PC-9 (cell line): ENCODE measurements around the gene TOMM22. TPM values are rescaled to one million over a fixed set of nuclear protein-coding genes. Genes with fewer than 3 reads are reported as not detected.

Experiments used
- BruUV-seq: library from RNA; stranded (reverse); fragments of 400-500 nt; replicated peaks from 2 replicates; lab custom pipeline; 2021; lab: Mats Ljungman, UMichigan
- CTCF ChIA-PET: fragments of 300-600 bp; sonication (Branson Sonifier 250); formaldehyde crosslinking; loops from one replicate; lab custom pipeline; 2022; ENCODE audit warnings: antibody characterized with exemption; lab: Charles Lee
- POLR2A ChIA-PET: fragments of 300-600 bp; sonication (Branson Sonifier 250); formaldehyde crosslinking; loops from one replicate; lab custom pipeline; 2022; ENCODE audit warnings: antibody characterized with exemption; ENCODE audit not compliant: unreplicated experiment; lab: Charles Lee
- DNase-seq, 2 experiments: peaks; one replicate each; pipeline versions ENCODE4 v3.0.0 to v3.0.0-alpha.2; 2015 to 2022; ENCODE audit warnings: mixed read lengths in 1 of 2
- H2AFZ ChIP-seq: fragments of 200-600 bp; sonication (generic); 2 replicates; pipeline ENCODE4 v1.8.1; 2017; ENCODE audit warnings: antibody characterized with exemption
- H3F3A ChIP-seq: fragments of 200-600 bp; sonication (generic); 2 replicates; pipeline ENCODE4 v1.8.1; 2017; ENCODE audit warnings: antibody characterized with exemption, mild to moderate bottlenecking, low read depth; ENCODE audit not compliant: insufficient read depth
- H3K27ac ChIP-seq: fragments of 200-600 bp; sonication (generic); 2 replicates; pipeline ENCODE4 v1.6.1; 2016; ENCODE audit warnings: mixed run types
- H3K27me3 ChIP-seq: fragments of 200-600 bp; sonication (generic); 2 replicates; pipeline ENCODE4 v1.6.1; 2016; ENCODE audit warnings: low read depth, mixed run types; ENCODE audit not compliant: insufficient read depth
- H3K36me3 ChIP-seq: fragments of 200-600 bp; sonication (generic); 2 replicates; pipeline ENCODE4 v1.6.1; 2016; ENCODE audit warnings: low read depth, mixed run types
- H3K4me1 ChIP-seq: fragments of 200-600 bp; sonication (generic); replicated peaks from 2 replicates; pipeline ENCODE4 v1.6.1; 2016; ENCODE audit warnings: mixed run types; ENCODE audit not compliant: insufficient read depth
- H3K4me2 ChIP-seq: fragments of 200-600 bp; sonication (generic); 2 replicates; pipeline ENCODE4 v1.6.1; 2017; ENCODE audit warnings: mixed run types
- H3K4me3 ChIP-seq: fragments of 200-600 bp; sonication (generic); 2 replicates; pipeline ENCODE4 v1.6.1; 2016; ENCODE audit warnings: mixed run types
- H3K79me2 ChIP-seq: fragments of 200-600 bp; sonication (generic); 2 replicates; pipeline ENCODE4 v1.6.1; 2017; ENCODE audit warnings: low read depth, mixed run types
- H3K9me2 ChIP-seq: fragments of 200-600 bp; sonication (generic); 2 replicates; pipeline ENCODE4 v1.8.1; 2017; ENCODE audit warnings: mild to moderate bottlenecking; ENCODE audit not compliant: insufficient read depth
- H3K9me3 ChIP-seq: fragments of 200-600 bp; sonication (generic); 2 replicates; pipeline ENCODE4 v1.8.1; 2016; ENCODE audit warnings: low read depth; ENCODE audit not compliant: insufficient read depth
- H4K20me1 ChIP-seq: fragments of 200-600 bp; sonication (generic); 2 replicates; pipeline ENCODE4 v1.8.1; 2017; ENCODE audit not compliant: insufficient read depth
- CTCF ChIP-seq: fragments of 200-600 bp; sonication (generic); conservative IDR thresholded peaks from 2 replicates; pipeline ENCODE4 v1.6.1; 2017; ENCODE audit warnings: mixed run types, antibody characterized with exemption, mild to moderate bottlenecking, moderate library complexity
- EZH2 ChIP-seq: fragments of 200-600 bp; sonication (generic); IDR thresholded peaks from 2 replicates; pipeline ENCODE4 v1.8.0; 2017; ENCODE audit warnings: antibody characterized with exemption, low read depth
- intact Hi-C: fragments of 100-400 bp; cut with micrococcal nuclease; formaldehyde crosslinking; loops from one replicate; pipeline ENCODE4 v1.10.0; 2022; ENCODE audit not compliant: unreplicated experiment
- total RNA-seq: library from RNA; stranded (reverse); gene quantifications from 2 replicates; pipeline ENCODE4 v1.2.3, GENCODE V29; 2021

TOMM22 gene
- total RNA-seq, 1 experiment from 2014 or later, result 120 TPM

DNA sequence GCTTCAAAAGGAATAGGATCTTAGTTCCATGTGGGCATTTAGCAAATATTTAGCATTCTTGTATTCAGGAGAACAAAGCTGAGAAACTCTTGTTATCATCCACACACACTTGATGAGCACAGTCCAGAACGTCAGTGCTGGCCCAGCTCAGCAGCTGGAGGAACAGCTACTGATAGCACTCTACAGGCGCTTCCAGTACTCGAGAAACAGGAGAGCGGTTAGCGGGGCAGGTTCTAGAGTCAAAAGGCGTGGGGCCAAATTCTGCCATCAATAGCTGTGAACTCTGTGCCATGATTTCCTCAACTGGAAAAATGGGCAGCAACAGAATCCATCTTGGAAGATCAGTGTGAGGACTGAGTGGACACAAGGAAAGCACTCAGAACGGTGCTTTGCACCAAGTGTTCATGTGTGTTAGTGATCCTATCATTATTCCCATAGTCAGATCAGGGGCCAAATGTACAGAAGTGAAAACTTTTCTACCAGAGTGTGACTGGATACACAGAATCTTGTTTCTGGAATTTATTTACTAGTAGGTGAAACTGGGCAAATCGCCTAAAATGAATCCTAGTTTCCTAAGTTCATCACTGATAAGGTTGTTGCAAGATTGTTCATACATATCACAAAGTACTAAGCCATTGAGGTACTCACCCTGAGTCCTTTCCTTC lies 15.8 kb downstream of the TOMM22 start:
- H3F3A ChIP-seq, result peaks cover 63% of the 10 kb centered on the region
- no peaks in the 10 kb centered on the region for H3K9me2 ChIP-seq
- peaks cover 57% of the 10 kb centered on the region for H3K4me1 ChIP-seq
- DNase-seq, result no peak
- ChIA-PET CTCF (no interaction called here), POLR2A (interaction anchor here (0.6 to 1.6 kb wide), 4 partner anchors 8 to 28 kb away, joined by 3 to 12 read pairs (median 6); partner anchors contain the start of genes GTPBP1 and TOMM22)
- H3K79me2 ChIP-seq, result peaks cover 75% of the 10 kb centered on the region
- intact Hi-C loops, result loop anchor here (2.0 kb wide), 1 partner anchor 57 kb away; the partner anchor contains the start of gene SUN2
- no peak for TF ChIP-seq EZH2
- no peak for TF ChIP-seq CTCF
- peak overlapping the region; percentile 92 for H3K4me2 ChIP-seq
- no TSS peak for BruUV-seq
- peaks cover 39% of the 10 kb centered on the region; the same call in 1 of the 2 replicates for H3K36me3 ChIP-seq
- H3K9me3 ChIP-seq, result no peaks in the 10 kb centered on the region
- peak overlapping the region; percentile 88 for H3K27ac ChIP-seq
- H3K4me3 ChIP-seq, result peak overlapping the region; percentile 82
- no peaks in the 10 kb centered on the region for H3K27me3 ChIP-seq
- H4K20me1 ChIP-seq, result peaks cover 14% of the 10 kb centered on the region; the same call in 1 of the 2 replicates
- H2AFZ ChIP-seq, result no peak overlapping the region

DNA sequence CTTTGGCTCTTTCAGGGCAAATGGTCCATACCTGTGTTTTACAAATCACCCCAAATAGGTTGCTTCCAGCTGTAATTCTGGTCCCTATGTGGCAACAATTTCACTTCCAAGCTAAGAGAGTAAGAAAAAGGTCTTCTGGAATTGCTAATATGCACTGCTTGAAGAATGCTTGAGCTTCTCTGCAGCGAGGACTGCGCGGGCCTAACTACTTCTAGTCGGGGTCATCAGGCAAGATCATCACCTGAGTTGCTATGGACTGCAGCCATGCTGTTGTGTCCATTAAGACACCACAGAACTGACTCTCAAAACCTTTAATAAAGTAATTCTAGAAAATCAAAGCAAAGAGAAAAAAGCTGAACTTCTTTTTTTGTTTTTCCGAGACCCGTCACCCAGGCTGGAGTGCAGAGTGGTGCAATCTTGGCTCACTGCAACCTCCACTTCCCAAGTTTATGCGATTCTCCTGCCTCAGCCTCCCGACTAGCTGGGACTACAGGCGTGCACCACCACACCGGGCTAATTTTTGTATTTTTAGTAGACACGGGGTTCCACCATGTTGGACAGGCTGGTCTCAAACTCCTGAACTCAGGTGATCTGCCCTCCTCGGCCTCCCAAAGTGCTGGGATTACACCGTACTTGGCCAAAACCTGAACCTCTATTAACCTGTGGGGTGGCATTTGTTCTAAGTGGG lies 16.8 kb downstream of the TOMM22 start:
- TF ChIP-seq EZH2 (no peak), CTCF (no peak)
- POLR2A ChIA-PET, result interaction anchor here (0.6 to 0.7 kb wide), 4 partner anchors 13 to 384 kb away, joined by 3 to 9 read pairs (median 4); partner anchors contain the start of gene TOMM22

DNA sequence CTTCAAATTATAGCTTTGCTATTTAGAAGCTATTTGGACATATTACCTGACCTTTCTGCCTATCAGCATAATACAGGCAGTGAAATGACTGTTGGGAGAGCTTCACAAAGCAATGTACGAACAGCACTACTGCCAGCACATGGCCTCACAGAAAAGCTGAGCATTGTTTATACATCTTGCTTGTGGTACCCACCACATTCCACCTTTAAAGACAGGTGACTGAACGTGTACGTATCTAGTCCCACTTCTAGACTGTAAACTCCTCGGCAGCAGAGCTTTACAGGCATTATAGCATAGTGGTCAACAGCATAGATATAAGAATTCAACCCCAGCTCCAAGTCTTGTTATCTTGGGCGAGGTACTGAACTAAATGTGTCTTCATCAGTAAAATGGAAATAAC lies 17.4 kb downstream of the TOMM22 start:
- Histone ChIP-seq H3K27me3 (no peaks in the 10 kb centered on the region), H3K27ac (peak overlapping the region; percentile 88), H3K9me3 (no peaks in the 10 kb centered on the region), H3K4me3 (peak overlapping the region; percentile 82), H3K4me1 (peaks cover 53% of the 10 kb centered on the region), H2AFZ (no peak overlapping the region), H3K9me2 (no peaks in the 10 kb centered on the region), H3F3A (peaks cover 56% of the 10 kb centered on the region), H3K36me3 (peaks cover 26% of the 10 kb centered on the region; the same call in 1 of the 2 replicates), H4K20me1 (peaks cover 14% of the 10 kb centered on the region; the same call in 1 of the 2 replicates), H3K4me2 (peak overlapping the region; percentile 92), H3K79me2 (peaks cover 60% of the 10 kb centered on the region)
- DNase-seq, result no peak
- ChIA-PET POLR2A (interaction anchor here (0.6 to 0.7 kb wide), 5 partner anchors 13 to 1224 kb away, joined by 3 to 5 read pairs (median 4); partner anchors contain the start of gene TOMM22), CTCF (interaction anchor here (0.6 to 1.1 kb wide), 2 partner anchors 18 to 460 kb away, joined by 4 to 6 read pairs; partner anchors contain the start of gene TOMM22)
- TF ChIP-seq CTCF (no peak), EZH2 (no peak)
- intact Hi-C loops, result no loop called here
- BruUV-seq, result no TSS peak

More for the DNA sequence above, 16.8 kb downstream of the TOMM22 start:
- Histone ChIP-seq H3K27ac (peak overlapping the region; percentile 88), H4K20me1 (peaks cover 14% of the 10 kb centered on the region; the same call in 1 of the 2 replicates), H3K4me1 (peaks cover 57% of the 10 kb centered on the region), H3K79me2 (peaks cover 66% of the 10 kb centered on the region), H3K4me3 (peak overlapping the region; percentile 82), H3K9me2 (no peaks in the 10 kb centered on the region), H3F3A (peaks cover 58% of the 10 kb centered on the region), H3K27me3 (no peaks in the 10 kb centered on the region), H2AFZ (no peak overlapping the region), H3K9me3 (no peaks in the 10 kb centered on the region), H3K36me3 (peaks cover 32% of the 10 kb centered on the region; the same call in 1 of the 2 replicates), H3K4me2 (peak overlapping the region; percentile 92)
- intact Hi-C loops, result no loop called here
- BruUV-seq, result no TSS peak
- DNase-seq, result no peak
- CTCF ChIA-PET, result interaction anchor here (1.1 kb wide), 1 partner anchor 17 kb away, joined by 6 read pairs; the partner anchor contains the start of gene TOMM22
